Measurements from ENCODE around the gene GCN1.

DNA sequence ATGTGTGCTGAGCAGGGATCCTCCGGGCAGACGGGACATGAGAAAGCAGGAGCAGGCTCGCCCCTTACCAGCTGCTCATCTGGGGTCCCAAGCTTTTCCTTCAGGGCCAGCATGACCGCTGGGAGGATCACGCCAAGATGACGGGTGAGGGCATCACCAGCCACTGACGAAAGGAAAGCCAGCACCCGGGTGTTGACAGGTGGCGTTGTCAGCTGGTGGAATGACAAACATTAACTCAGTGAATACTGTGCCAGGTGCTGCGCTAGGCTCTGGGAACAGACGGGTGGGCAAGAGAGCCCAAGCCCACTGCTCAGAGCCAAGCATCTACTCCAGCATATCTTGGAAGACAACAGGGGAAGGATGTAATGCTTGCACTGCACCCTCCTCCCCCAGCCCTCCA lies 56.7 kb downstream of the GCN1 start:
- TF ChIP-seq, protein P1, sequence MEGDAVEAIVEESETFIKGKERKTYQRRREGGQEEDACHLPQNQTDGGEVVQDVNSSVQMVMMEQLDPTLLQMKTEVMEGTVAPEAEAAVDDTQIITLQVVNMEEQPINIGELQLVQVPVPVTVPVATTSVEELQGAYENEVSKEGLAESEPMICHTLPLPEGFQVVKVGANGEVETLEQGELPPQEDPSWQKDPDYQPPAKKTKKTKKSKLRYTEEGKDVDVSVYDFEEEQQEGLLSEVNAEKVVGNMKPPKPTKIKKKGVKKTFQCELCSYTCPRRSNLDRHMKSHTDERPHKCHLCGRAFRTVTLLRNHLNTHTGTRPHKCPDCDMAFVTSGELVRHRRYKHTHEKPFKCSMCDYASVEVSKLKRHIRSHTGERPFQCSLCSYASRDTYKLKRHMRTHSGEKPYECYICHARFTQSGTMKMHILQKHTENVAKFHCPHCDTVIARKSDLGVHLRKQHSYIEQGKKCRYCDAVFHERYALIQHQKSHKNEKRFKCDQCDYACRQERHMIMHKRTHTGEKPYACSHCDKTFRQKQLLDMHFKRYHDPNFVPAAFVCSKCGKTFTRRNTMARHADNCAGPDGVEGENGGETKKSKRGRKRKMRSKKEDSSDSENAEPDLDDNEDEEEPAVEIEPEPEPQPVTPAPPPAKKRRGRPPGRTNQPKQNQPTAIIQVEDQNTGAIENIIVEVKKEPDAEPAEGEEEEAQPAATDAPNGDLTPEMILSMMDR (IDR thresholded peaks at IDR 0.05; ENCODE audit: poor library complexity) = no peak
- no peak for TF ChIP-seq EZH2 (IDR thresholded peaks at IDR 0.05; ENCODE audit: borderline replicate concordance)
- no peak for TF ChIP-seq EZH2phosphoT487 (IDR thresholded peaks at IDR 0.05; ENCODE audit: low read depth, severe bottlenecking, unreplicated experiment)
